NCI-H2227 treated with DMSO at 0.1 percent for 48 hours (cell line): ENCODE data around the gene CEP85.

Source experiments
- DNase-seq: peaks from one replicate; lab custom pipeline; 2025; lab: John Stamatoyannopoulos, UW

The CEP85 gene

GRCh38 chr1:26278303-26278702 lies 44.3 kb downstream of the CEP85 start:
- DNase-seq = no peak

GRCh38 chr1:26278724-26279455 lies 44.9 kb downstream of the CEP85 start:
- no peak for DNase-seq

GRCh38 chr1:26279456-26280332 lies 45.7 kb downstream of the CEP85 start, which contains the start of gene SH3BGRL3:
SH3BGRL3 (plus strand) TSS chr1:26280086; CDS start chr1:26280156, 70 bp downstream.
- peak; percentile 84 for DNase-seq

GRCh38 chr1:26280333-26281042 lies 46.5 kb downstream of the CEP85 start:
- no peak for DNase-seq

- no peak for DNase-seq
These were observed 47.3 kb downstream of the CEP85 start for GRCh38 chr1:26281091-26281958.

- DNase-seq = peak; percentile 68
These were observed 48.0 kb downstream of the CEP85 start for GRCh38 chr1:26281971-26282370.

- DNase-seq = no peak
These were observed 48.5 kb downstream of the CEP85 start for GRCh38 chr1:26282401-26282918.

GRCh38 chr1:26283279-26283853 lies 49.4 kb downstream of the CEP85 start:
- no peak for DNase-seq

GRCh38 chr1:26283871-26284596 lies 50.0 kb downstream of the CEP85 start:
- no peak for DNase-seq

GRCh38 chr1:26284597-26285347 lies 50.8 kb downstream of the CEP85 start:
- DNase-seq = no peak

- peak; percentile 5 for DNase-seq
These were observed 51.5 kb downstream of the CEP85 start for GRCh38 chr1:26285366-26286063.

- DNase-seq = no peak
These were observed 52.0 kb downstream of the CEP85 start for GRCh38 chr1:26286064-26286416.

- DNase-seq = no peak
These were observed 53.2 kb downstream of the CEP85 start for GRCh38 chr1:26287033-26287711.

GRCh38 chr1:26287811-26288210 lies 53.8 kb downstream of the CEP85 start:
- DNase-seq = no peak

GRCh38 chr1:26288311-26288941 lies 54.4 kb downstream of the CEP85 start:
- no peak for DNase-seq

- DNase-seq = no peak
These were observed 55.4 kb downstream of the CEP85 start for GRCh38 chr1:26289158-26290059.
